Measurements from ENCODE around the gene MLLT3. TPM values are rescaled to one million over a fixed set of nuclear protein-coding genes. Genes with fewer than 3 reads are reported as not detected.

The MLLT3 gene
- total and polyA plus RNA-seq, 2 donors (not counting 1 experiment from before 2014, with no cell fraction given) = 37.3 to 43.8 TPM

DNA sequence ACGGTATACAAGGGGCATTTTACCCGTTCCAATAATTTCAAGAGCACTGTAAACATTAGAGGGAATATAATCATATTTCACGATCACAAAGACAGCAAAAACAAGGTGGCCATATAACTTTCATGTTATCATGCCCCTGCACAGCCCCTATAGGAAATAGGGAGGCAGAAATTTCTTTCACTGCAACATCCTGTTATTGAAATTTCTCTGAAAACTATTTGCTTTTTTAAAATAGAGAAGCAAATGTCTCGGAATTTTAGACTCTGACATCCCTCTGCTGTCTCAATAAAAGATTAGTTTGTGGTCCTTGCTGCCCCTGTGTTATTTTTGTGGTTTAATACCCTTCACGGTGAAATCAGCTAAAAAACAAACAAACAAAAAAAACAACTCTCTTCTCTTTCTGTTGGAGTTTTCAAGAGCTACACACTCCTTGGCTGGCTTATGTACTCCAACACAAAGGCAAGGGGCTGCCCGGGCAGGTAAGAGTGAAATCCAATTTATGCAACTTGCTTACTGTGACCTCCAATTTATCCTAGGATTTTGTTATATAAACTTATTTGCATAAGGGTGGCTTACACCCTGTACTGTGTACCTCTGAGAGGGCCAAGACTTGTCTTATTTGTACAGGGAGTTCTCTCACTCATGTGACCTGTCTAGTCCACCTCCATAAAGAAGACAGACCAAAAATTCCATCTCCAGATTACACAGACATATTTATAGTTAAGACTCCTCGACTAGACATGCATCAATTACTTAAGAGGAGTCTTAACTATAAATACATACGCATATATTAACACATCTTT lies 223.6 kb downstream of the MLLT3 start:
- Histone ChIP-seq H2AFZ (ENCODE audit: low read length) (no peak overlapping the region), H3K9ac (ENCODE audit: insufficient read depth, low read length) (no peak overlapping the region), H3K4me3 (replicated peaks in 1 of 4; ENCODE audit: control extremely low read depth in 1 of 4, insufficient read depth in 1 of 4, low read depth in 3 of 4, low read length in 4 of 4) (no peak overlapping the region), H3K36me3 (ENCODE audit: control insufficient read depth, insufficient read depth, low read length) (no peaks in the 10 kb centered on the region), H3K79me2 (ENCODE audit: control insufficient read depth, insufficient read depth, low read length) (no peaks in the 10 kb centered on the region), H3K4me1 (ENCODE audit: control insufficient read depth, extremely low read depth, insufficient read depth, low read length) (no peaks in the 10 kb centered on the region), H3K27ac (ENCODE audit: insufficient read depth, low read length) (no peak overlapping the region), H4K20me1 (ENCODE audit: control insufficient read depth, extremely low read depth, insufficient read depth, low read length) (no peaks in the 10 kb centered on the region), H3K27me3 (ENCODE audit: control insufficient read depth, insufficient read depth, low read length) (no peaks in the 10 kb centered on the region), H3K4me2 (ENCODE audit: extremely low read depth, insufficient read depth, low read length) (no peak overlapping the region), H3K9me3 (ENCODE audit: control insufficient read depth, insufficient read depth, low read depth, low read length) (no peaks in the 10 kb centered on the region)
- no peak for DNase-seq (ENCODE audit: low read depth in 2 of 2)
- TF ChIP-seq EZH2 (IDR thresholded peaks at IDR 0.05; ENCODE audit: low read length, missing control alignments) = no peak
- TF ChIP-seq, protein P1, sequence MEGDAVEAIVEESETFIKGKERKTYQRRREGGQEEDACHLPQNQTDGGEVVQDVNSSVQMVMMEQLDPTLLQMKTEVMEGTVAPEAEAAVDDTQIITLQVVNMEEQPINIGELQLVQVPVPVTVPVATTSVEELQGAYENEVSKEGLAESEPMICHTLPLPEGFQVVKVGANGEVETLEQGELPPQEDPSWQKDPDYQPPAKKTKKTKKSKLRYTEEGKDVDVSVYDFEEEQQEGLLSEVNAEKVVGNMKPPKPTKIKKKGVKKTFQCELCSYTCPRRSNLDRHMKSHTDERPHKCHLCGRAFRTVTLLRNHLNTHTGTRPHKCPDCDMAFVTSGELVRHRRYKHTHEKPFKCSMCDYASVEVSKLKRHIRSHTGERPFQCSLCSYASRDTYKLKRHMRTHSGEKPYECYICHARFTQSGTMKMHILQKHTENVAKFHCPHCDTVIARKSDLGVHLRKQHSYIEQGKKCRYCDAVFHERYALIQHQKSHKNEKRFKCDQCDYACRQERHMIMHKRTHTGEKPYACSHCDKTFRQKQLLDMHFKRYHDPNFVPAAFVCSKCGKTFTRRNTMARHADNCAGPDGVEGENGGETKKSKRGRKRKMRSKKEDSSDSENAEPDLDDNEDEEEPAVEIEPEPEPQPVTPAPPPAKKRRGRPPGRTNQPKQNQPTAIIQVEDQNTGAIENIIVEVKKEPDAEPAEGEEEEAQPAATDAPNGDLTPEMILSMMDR (conservative IDR thresholded peaks at IDR 0.05 in 1 of 2, IDR thresholded peaks at IDR 0.05 in 1 of 2; ENCODE audit: low read depth in 1 of 2, low read length in 2 of 2) = no peak

DNA sequence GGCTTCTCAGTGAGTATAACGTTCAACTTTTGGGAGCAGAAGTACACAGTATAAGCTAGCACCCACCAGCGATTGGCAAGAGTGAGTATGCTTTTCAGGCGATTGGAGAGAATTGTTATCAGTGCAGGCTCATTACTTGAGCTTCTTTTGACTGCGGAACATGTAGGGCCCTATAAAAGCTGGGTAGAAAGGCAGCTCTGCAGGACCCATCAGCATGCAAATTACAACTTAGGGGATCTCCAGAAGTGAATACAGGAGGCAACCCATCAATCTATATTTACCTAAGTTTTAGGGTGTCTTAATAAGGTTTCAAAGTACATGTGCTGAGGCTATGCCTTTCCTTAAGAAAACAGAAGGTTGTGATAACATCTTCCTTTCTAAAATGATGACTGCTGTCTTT lies 225.0 kb downstream of the MLLT3 start:
- Histone ChIP-seq H2AFZ (ENCODE audit: low read length) (no peak overlapping the region), H3K27me3 (ENCODE audit: control insufficient read depth, insufficient read depth, low read length) (no peaks in the 10 kb centered on the region), H3K27ac (ENCODE audit: insufficient read depth, low read length) (no peak overlapping the region), H3K9me3 (ENCODE audit: control insufficient read depth, insufficient read depth, low read depth, low read length) (no peaks in the 10 kb centered on the region), H3K79me2 (ENCODE audit: control insufficient read depth, insufficient read depth, low read length) (no peaks in the 10 kb centered on the region), H3K36me3 (ENCODE audit: control insufficient read depth, insufficient read depth, low read length) (no peaks in the 10 kb centered on the region), H3K4me2 (ENCODE audit: extremely low read depth, insufficient read depth, low read length) (no peak overlapping the region), H4K20me1 (ENCODE audit: control insufficient read depth, extremely low read depth, insufficient read depth, low read length) (no peaks in the 10 kb centered on the region), H3K4me3 (replicated peaks in 1 of 4; ENCODE audit: control extremely low read depth in 1 of 4, insufficient read depth in 1 of 4, low read depth in 3 of 4, low read length in 4 of 4) (no peak overlapping the region), H3K4me1 (ENCODE audit: control insufficient read depth, extremely low read depth, insufficient read depth, low read length) (no peaks in the 10 kb centered on the region), H3K9ac (ENCODE audit: insufficient read depth, low read length) (no peak overlapping the region)
- DNase-seq (ENCODE audit: low read depth in 2 of 2) = no peak
- TF ChIP-seq, protein P1 (conservative IDR thresholded peaks at IDR 0.05 in 1 of 2, IDR thresholded peaks at IDR 0.05 in 1 of 2; ENCODE audit: low read depth in 1 of 2, low read length in 2 of 2) = no peak
- TF ChIP-seq EZH2 (IDR thresholded peaks at IDR 0.05; ENCODE audit: low read length, missing control alignments) = no peak

DNA sequence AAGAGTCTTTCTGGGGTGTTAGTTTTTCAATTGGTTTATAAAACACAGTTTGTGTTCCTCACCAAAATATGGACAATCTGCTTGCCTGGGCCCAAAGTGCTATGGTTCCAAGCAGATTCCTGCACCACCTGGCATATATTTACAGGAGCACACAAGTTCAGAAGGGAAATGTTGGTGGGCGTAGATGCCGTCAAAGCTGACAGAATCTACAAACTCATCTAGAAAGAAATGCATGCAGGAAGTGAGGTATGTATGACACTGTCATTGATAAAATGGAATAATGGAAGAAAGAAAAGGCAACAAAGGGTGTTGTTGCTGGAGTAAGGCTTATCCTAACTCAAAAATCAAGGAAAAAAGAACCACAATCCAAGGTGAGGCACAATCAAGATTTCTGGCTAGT lies 225.8 kb downstream of the MLLT3 start:
- H3K79me2 ChIP-seq (ENCODE audit: control insufficient read depth, insufficient read depth, low read length) = no peaks in the 10 kb centered on the region

More for the DNA sequence above, 225.8 kb downstream of the MLLT3 start:
- DNase-seq (ENCODE audit: low read depth in 2 of 2) = no peak
- TF ChIP-seq EZH2 (IDR thresholded peaks at IDR 0.05; ENCODE audit: low read length, missing control alignments) = no peak
- TF ChIP-seq, protein P1 (conservative IDR thresholded peaks at IDR 0.05 in 1 of 2, IDR thresholded peaks at IDR 0.05 in 1 of 2; ENCODE audit: low read depth in 1 of 2, low read length in 2 of 2) = no peak
- Histone ChIP-seq H3K9me3 (ENCODE audit: control insufficient read depth, insufficient read depth, low read depth, low read length) (no peaks in the 10 kb centered on the region), H3K27me3 (ENCODE audit: control insufficient read depth, insufficient read depth, low read length) (no peaks in the 10 kb centered on the region), H3K4me3 (replicated peaks in 1 of 4; ENCODE audit: control extremely low read depth in 1 of 4, insufficient read depth in 1 of 4, low read depth in 3 of 4, low read length in 4 of 4) (no peak overlapping the region), H2AFZ (ENCODE audit: low read length) (no peak overlapping the region), H4K20me1 (ENCODE audit: control insufficient read depth, extremely low read depth, insufficient read depth, low read length) (no peaks in the 10 kb centered on the region), H3K9ac (ENCODE audit: insufficient read depth, low read length) (no peak overlapping the region), H3K4me2 (ENCODE audit: extremely low read depth, insufficient read depth, low read length) (no peak overlapping the region), H3K36me3 (ENCODE audit: control insufficient read depth, insufficient read depth, low read length) (no peaks in the 10 kb centered on the region), H3K4me1 (ENCODE audit: control insufficient read depth, extremely low read depth, insufficient read depth, low read length) (no peaks in the 10 kb centered on the region), H3K27ac (ENCODE audit: insufficient read depth, low read length) (no peak overlapping the region)
